Muscle of back (tissue), 11 donors: ENCODE data around the gene FGD2. TPM values are rescaled to one million over a fixed set of nuclear protein-coding genes. Genes with fewer than 3 reads are reported as not detected.

ENCODE experiments used
- DNase-seq, 3 donors: peaks; one replicate each; pipeline versions ENCODE4 v3.0.0 to v3.0.0-alpha.2; 2013
- polyA plus RNA-seq, 10 donors: library from polyadenylated mRNA; unstranded; fragments of 120-200 nt; gene quantifications; one replicate each; pipeline ENCODE4 v1.2.1, GENCODE V29; 2013; ENCODE audit not compliant: insufficient read length in 10 of 10

The FGD2 gene
- polyA plus RNA-seq, 10 donors: 2.0 to 6.3 (median 3.4) TPM

DNA sequence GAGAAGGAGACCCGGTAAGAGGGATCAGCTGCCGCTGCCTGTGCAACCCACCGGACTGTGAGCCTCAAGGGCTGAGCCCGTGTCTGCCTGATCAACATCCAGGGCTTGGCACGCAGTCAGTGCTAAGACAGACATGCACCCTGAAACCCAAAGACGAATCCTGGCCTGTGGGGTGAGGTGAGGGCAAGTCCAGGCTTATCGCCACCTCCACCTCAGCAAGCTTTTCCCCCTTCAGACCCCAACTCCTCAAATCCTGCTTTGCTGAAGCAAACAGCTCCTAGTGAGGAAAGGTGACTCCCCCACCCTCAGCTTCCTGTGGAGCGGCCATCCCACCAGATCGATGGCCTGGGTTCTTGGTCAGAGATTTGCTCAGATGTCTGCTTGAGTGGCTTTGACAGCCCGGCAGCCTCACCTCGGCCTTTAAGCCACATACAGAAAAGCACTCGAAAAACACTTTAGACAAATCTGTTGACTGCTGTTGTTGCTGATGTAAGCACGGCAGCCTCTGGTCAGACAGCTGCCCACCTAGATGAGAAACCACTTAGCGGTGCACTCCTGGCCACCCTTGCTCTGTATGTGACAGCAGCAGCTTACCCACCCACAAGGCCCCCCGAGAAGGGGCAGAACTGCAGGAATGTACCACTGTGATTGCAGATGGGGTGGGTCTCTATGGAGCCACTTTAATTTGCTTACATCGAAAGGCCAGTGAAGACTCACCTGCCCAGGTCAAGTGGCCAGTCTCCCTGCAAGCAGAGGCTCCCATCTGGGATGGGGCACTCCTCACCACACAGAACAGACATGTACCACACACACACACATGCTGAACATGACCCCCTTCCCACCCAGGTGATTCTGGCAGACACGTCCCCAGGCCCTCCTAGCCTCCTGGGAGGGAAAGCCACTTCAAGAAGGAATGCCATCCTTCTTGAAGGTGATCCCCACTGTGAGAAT is 34.3 kb upstream of the FGD2 start:
- DNase-seq: no peak

GRCh38 chr6:36971921-36972673 is 33.4 kb upstream of the FGD2 start:
- no peak for DNase-seq

DNA sequence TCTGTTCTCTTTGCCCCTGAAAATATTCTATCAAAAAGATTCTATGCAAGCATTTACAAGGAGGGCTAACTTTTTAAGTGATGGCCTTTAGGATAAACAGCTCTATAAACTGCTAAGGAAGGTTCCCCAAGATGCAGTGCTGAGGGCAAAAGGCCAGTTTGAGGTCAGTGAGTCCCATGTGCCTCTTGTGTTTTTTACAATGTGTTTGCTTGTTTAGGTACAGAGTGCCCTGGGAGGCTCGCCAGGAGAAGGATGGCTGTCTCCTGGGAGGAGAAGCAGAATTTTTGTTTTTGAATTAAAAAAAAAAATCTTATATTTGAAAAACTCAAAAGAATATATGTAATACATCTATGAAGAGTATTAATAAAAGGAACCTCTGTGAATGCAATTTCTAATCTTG is 32.3 kb upstream of the FGD2 start:
- no peak for DNase-seq

DNA sequence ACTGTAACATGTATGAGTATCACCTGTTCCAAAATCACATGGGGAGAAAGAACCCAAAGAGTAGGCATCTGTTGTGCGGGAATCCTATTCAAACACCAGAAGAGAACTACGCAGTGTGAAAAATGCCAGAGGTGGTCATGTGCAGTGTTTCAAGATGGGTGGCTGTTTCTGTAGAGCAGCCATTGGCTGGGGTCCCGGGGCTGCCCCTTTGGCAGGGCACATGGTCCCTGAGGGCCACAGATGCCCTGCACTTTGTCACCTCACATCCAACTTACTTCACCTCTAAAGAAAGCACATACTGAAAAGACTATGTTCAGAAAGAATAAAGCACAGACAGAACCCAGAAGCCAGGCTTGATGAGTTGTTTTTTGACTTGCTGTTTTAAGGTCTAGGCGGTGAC is 31.8 kb upstream of the FGD2 start:
- no peak for DNase-seq

DNA sequence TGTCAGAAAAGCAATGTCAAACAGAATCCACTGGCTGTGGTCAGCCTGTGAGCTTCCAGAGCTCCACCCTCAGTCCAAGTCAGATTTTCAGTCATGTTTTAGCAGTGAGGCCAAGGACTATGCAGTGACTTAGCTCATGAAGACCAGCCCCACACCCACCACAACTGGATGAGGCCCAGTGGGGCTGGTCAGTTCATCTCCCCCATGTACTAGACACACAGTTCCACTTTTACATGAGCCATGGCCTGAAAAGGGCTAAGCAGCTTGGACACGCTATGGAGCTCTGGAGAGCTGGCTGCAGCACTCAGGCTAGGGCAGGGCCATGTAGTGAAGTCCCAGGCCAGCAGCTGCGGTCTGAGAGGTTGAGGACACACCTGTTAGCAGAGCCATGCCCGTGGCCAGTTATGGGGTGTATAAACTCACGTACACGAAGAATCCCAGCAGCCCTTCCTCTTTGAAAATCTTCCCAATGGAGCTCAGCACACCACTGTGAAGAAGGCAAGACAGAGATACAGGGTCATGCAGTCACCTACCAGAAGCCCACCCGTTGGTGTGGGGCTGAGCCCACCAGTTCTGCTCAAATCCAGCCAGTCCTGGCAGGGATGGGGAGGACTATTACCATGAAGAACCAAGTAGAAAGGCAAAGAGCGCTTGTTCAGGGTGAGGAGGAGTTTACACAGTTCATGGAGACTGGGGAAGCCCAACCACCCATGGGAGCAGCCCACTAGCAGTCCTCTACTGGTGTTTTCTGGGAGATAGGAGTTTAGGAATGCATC is 30.0 kb upstream of the FGD2 start:
- DNase-seq: no peak

DNA sequence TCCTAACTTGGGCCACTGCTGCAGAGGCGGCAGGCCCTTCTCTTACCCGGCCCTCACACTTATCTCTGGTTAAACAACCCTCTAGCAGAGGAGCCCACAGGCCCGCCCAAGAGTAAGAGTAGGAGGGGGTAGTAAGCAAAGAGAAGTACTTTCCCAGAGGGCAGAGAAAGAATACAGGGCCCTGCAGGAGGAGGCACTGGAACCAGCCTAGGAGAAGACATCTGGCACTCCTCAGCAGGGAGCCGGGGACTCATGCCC is 29.5 kb upstream of the FGD2 start:
- no peak for DNase-seq

GRCh38 chr6:36976509-36976908 is 28.9 kb upstream of the FGD2 start:
- DNase-seq: no peak

- DNase-seq: no peak
These were observed 28.5 kb upstream of the FGD2 start for GRCh38 chr6:36976931-36977330.

- no peak for DNase-seq
These were observed 27.9 kb upstream of the FGD2 start for GRCh38 chr6:36977470-36977941.

GRCh38 chr6:36978421-36979346 is 26.8 kb upstream of the FGD2 start:
- DNase-seq: no peak

DNA sequence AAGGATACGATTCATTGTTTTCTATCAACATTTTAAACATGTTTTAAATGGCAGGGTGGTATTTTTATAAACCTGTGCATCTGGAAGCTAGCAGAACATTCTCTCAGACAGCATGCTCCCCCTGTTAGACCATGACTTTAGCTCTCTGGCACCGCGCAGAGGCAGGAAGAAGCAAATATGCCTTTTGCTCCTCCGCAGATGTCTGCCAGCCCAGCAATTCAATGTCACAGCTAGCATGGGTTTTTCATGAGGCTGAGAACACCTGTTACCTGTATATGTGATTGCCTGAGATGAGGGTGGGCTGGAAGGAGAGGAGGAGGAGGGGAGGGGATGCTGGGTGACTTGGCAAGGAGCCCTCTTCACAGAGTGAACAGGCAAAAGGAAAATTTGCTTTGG is 26.1 kb upstream of the FGD2 start:
- peak; percentile 60 to 82 (median 66) for DNase-seq

GRCh38 chr6:36980129-36980528 is 25.3 kb upstream of the FGD2 start:
- no peak for DNase-seq

DNA sequence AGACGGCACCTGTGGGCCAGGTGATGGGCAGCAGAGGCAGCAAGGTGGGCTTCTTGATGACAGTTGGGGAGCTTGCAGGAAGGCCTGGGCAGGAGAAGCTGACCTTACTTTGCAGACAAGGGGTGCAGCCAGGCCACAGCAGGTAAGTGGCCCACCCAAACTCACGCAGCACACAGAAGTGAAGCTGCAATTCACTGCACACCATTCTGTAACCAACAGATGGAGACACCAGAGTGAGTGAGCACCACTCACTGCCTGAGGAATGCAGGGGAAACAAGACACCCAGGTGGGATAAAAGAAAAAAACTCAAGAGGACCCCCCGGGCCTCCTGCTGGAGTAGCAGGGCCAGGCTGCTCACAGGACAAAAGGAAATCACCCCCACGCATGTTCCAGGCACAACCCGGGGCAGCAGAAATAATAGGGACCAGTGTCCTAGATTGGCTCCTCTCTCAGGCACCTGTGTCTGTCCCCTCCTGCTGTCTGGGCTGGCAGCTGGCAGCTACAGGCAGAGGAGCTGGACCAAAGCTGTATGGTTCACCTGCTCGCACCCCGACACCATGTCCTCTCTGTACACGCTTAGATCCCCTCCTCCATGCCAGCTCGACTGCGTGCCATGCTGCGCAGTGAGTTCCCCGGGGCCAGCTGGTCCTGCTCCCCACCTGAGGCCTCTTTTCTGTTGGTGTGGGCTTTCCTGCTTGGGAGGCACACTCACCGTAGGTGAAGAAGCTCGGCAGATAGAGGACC is 24.4 kb upstream of the FGD2 start:
- DNase-seq: no peak

- no peak for DNase-seq
These were observed 21.9 kb upstream of the FGD2 start for GRCh38 chr6:36983538-36983937.

- peak; percentile 66 to 81 (median 69) for DNase-seq
These were observed 20.7 kb upstream of the FGD2 start for GRCh38 chr6:36984581-36985416.

- DNase-seq: peak in 2 of 3 donors; percentile 30 to 55
These were observed 20.0 kb upstream of the FGD2 start for GRCh38 chr6:36985417-36985807.

GRCh38 chr6:36985808-36986703 is 19.4 kb upstream of the FGD2 start, which contains the start of gene MTCH1:
MTCH1 (minus strand) TSS chr6:36986196; CDS start chr6:36986173, 23 bp downstream.
- peak; percentile 92 to 97 (median 95) for DNase-seq

GRCh38 chr6:36986704-36987047 is 18.8 kb upstream of the FGD2 start:
- no peak for DNase-seq
